Body of pancreas (tissue), 4 donors: Measurements from ENCODE around the gene SPDYE17.
"Not testable (repeated sequence)": the region's sequence is repeated elsewhere in the genome, so short reads cannot be mapped to it uniquely, and the experiment has no call there.

Source experiments
- CTCF ChIP-seq, 7 experiments: fragments of 450-650 bp in 4 of 7; fragments of 200-600 bp in 3 of 7; sonication (generic) in 3 of 7; IDR thresholded peaks; one replicate each; pipeline ENCODE4 v1.5.1; 2016 to 2019; ENCODE audit warnings: antibody characterized with exemption in 7 of 7
- POLR2A ChIP-seq, 3 donors: fragments of 450-650 bp; IDR thresholded peaks; one replicate each; pipeline ENCODE4 v1.6.1; 2016; ENCODE audit warnings: antibody characterized with exemption in 3 of 3, mild to moderate bottlenecking in 2 of 3

- TF ChIP-seq CTCF, POLR2A (IDR thresholded peaks at IDR 0.05): not testable (repeated sequence)
Measured at GRCh38 chr7:77008000-77008399, 24.2 kb downstream of the SPDYE17 start.
